Measurements from ENCODE around the gene GIN1.
A peak's percentile ranks its signal among the peaks of the same experiment; 100 is the strongest.
"Not testable (repeated sequence)": the region's sequence is repeated elsewhere in the genome, so short reads cannot be mapped to it uniquely, and the experiment has no call there.

Gene GIN1, protein sequence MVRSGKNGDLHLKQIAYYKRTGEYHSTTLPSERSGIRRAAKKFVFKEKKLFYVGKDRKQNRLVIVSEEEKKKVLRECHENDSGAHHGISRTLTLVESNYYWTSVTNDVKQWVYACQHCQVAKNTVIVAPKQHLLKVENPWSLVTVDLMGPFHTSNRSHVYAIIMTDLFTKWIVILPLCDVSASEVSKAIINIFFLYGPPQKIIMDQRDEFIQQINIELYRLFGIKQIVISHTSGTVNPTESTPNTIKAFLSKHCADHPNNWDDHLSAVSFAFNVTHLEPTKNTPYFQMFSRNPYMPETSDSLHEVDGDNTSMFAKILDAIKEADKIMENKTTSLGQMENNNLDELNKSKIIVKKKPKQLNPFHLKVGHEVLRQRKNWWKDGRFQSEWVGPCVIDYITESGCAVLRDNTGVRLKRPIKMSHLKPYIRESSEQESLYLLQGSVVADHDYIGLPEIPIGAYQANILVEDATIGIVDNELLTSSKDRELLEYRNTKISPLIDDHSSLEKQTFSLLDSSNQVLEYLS

DNA sequence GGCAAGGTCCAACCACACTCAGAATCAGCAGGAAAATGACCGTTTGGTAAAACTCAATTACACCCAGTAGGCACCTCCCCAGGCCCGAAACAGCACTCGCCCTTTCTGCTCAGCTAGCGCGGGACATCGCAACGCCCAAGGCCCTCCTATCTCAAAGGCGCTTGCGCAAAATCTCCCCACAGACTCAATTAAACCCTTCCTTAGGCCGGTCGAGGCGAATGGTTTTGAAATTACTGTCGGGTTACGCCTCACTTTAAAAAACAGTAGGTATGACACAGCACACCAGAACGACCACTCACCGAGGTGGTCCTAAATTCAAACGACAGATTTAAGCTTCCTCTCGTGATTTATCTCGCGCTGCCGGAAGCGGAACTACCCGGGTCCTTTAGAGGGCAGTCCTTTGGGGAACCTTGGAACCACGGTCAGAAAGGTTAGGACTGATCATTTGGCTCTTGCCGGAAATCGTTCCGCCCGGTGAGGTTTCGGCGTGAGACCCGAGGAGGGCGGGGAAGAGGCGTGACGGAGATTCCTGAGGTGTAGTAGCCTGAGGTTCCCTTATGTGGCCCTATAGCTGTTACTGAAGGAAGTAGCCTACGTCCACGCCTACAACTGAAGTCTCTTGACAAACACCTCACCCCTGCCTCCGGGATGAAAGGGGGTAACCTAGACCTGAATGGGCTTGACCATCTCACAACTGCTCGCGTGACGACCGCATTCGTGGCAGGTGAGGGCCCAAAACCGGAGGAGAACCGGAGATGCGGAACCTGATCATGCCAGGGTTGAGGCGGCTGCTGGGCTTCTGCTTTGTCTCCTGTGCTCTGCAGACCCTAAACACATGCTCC, at the start of gene GIN1, which contains the start of gene PPIP5K2:
GIN1 (minus strand) TSS at position 374 of the 842 bp plus-strand sequence. CDS start 11,431 bp downstream, outside the sequence.
PPIP5K2 (plus strand) TSS at position 537 of the 842 bp plus-strand sequence. CDS start 9,289 bp downstream, outside the sequence.
- peak within 1 kb of the TSS; percentile 99 for H3K27ac Mint-ChIP-seq
- H3K4me1 Mint-ChIP-seq (ENCODE audit: low read depth) = peaks cover 67% of the 10 kb centered on the region
- H3K4me3 Mint-ChIP-seq = peak within 1 kb of the TSS; percentile 98
- no peaks in the 10 kb centered on the region for H3K27me3 Mint-ChIP-seq
- H3K36me3 Mint-ChIP-seq = no peaks in the 10 kb centered on the region
- no peaks in the 10 kb centered on the region for H3K9me3 Mint-ChIP-seq (ENCODE audit: low read depth)

DNA sequence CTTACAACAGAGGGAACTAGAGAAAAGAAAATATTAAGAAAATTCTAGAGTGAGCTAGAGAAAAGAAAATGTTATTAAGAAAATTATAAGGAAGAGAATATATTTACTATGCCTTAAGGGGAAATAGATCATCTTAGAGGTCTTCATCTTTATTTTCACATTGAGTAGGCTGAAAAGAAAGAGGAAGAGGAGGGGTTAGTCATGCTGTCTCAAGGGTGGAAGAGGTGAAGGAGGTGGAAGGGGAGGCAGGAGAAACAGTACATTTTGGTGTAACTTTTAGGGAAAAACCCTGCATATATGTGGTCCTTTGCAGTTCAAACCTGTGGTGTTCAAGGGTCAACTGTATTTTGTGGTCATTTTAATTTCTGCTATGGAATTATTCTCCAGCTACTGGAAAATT, 46.8 kb upstream of the GIN1 start:
- Mint-ChIP-seq H3K27me3 (no peaks in the 10 kb centered on the region), H3K4me1 (ENCODE audit: low read depth) (no peaks in the 10 kb centered on the region), H3K9me3 (ENCODE audit: low read depth) (no peaks in the 10 kb centered on the region), H3K4me3 (no peak overlapping the region), H3K36me3 (peaks cover 19% of the 10 kb centered on the region), H3K27ac (no peak overlapping the region)

DNA sequence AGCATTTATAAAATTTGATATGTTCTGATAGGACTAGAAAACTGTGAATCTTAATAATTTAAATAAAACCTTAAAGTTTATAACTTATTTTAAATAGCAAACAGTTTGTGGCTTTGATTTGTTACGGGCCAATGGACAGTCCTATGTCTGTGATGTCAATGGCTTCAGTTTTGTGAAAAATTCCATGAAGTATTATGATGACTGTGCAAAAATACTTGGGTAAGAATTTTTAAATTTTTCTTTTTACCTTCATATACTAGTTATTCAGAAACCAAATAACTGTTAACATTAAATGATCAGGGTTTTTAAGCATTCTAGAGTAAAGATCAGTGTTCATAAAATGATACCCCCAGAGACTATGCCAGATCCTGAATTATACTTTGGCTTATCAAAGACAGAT, 31.2 kb upstream of the GIN1 start:
- peaks cover 6% of the 10 kb centered on the region for H3K36me3 Mint-ChIP-seq
- H3K4me3 Mint-ChIP-seq = no peak overlapping the region
- no peaks in the 10 kb centered on the region for H3K9me3 Mint-ChIP-seq (ENCODE audit: low read depth)
- H3K27me3 Mint-ChIP-seq = no peaks in the 10 kb centered on the region
- no peaks in the 10 kb centered on the region for H3K4me1 Mint-ChIP-seq (ENCODE audit: low read depth)
- no peak overlapping the region for H3K27ac Mint-ChIP-seq

DNA sequence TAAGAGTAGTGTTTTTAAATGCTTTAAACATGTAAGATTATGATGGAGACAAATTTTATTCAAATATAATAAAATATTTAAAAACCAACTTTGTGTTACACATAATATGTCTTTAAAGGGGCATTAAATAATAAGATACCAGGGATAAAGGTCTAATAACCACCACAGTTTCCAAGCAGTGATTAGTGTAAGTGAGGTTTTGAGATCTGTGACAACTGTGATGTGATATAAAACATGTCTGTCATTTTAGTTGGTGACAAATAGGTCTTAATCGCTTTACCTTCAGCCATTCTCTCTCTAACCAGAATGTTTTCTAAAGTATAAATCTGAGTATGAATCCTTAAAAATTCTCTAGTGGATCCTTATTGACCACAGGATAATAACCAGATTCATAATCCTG, 28.3 kb upstream of the GIN1 start:
- Mint-ChIP-seq H3K9me3 (ENCODE audit: low read depth) (no peaks in the 10 kb centered on the region), H3K27ac (no peak overlapping the region), H3K27me3 (no peaks in the 10 kb centered on the region), H3K4me3 (no peak overlapping the region), H3K4me1 (ENCODE audit: low read depth) (no peaks in the 10 kb centered on the region), H3K36me3 (peaks cover 5% of the 10 kb centered on the region)

DNA sequence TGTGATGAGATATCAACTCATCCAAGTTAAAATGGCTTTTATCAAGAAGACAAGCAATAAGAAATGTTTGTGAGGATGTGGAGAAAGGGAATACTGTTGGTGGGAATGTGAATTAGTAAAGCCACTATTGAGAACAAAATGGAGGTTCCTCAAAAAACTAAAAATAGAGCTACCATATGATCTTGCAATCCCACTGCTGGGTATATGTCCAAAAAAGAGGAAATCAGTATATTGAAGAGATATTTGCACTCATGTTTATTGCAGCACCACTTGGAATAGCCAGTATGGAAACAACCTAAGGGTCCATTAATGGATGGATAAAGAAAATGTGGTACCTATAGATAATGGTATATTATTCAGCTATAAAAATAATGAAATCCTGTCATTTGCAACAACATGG, 25.3 kb upstream of the GIN1 start:
- no peak overlapping the region for H3K4me3 Mint-ChIP-seq
- no peak overlapping the region for H3K27ac Mint-ChIP-seq

DNA sequence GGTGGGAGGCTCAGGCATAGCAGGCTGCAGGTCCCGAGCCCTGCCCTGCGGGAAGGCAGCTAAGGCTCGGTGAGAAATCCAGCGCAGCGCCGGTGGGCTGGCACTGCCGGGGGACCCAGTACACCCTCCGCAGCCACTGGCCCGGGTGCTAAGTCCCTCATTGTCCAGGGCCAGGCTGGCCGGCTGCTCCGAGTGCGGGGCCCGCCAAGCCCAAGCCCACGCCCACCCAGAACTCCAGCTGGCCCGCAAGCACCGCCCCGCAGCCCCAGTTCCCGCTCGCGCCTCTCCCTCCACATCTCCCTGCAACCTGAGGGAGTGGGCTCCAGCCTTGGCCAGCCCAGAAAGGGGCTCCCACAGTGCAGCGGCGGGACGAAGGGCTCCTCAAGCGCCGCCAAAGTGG, 22.2 kb upstream of the GIN1 start:
- not testable (repeated sequence) for H3K4me1 Mint-ChIP-seq (ENCODE audit: low read depth); H3K36me3 Mint-ChIP-seq; H3K4me3 Mint-ChIP-seq; H3K9me3 Mint-ChIP-seq (ENCODE audit: low read depth); H3K27me3 Mint-ChIP-seq; H3K27ac Mint-ChIP-seq

More for the DNA sequence above, 25.3 kb upstream of the GIN1 start:
- Mint-ChIP-seq H3K36me3 (peaks cover 5% of the 10 kb centered on the region), H3K27me3 (no peaks in the 10 kb centered on the region), H3K9me3 (ENCODE audit: low read depth) (no peaks in the 10 kb centered on the region), H3K4me1 (ENCODE audit: low read depth) (no peaks in the 10 kb centered on the region)

DNA sequence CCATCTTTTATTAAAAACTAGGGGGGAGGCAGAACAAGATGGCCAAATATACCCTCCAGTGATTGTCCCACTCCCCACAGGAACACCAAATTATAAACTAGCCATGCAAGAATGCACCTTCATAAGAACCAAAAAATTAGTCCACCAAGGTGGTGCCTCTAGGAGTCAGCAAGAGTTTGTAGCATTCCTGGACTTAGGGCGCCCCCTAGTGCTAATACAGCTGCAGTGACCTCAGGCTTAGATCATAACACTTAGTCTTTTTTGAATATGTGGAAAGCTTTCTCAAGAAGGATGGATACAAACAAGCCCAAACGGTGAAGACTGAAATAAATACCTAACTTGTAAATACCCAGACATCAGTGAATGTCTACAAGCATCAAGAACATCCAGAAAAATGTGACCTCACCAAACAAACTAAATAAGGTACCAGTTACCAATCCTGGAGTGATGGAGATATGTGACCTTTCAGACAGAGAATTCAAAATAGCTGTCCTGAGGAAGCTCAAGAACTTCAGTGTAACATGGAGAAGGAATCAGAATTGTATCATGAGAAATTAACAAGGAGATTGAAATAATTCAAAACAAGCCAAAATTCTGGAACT, 19.4 kb upstream of the GIN1 start:
- Mint-ChIP-seq H3K36me3 (peaks cover 9% of the 10 kb centered on the region), H3K4me1 (ENCODE audit: low read depth) (peaks cover 5% of the 10 kb centered on the region), H3K27ac (no peak overlapping the region), H3K4me3 (no peak overlapping the region), H3K27me3 (no peaks in the 10 kb centered on the region), H3K9me3 (ENCODE audit: low read depth) (no peaks in the 10 kb centered on the region)

DNA sequence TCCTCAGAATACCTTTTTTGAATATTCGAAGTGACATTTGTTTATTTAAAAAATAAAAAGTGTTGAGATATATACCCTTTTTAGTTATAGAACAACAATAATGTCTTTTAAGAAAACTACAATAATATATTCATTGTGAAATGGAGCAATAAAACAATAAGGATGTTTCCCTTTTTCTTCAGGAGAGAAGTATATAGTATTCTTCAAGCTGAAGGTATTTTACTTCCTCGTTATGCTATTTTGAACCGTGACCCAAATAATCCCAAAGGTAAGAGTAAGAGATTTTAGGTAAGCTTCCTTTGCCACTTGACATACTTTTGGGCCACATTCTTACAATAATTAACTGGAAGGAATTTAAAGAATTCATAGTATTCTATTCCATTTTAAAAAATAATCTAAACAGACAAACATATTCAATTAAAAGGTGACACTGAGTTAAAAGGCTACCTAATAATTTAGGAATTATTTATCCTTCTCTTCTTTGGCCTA, 18.3 kb upstream of the GIN1 start:
- H3K4me3 Mint-ChIP-seq = no peak overlapping the region
- H3K9me3 Mint-ChIP-seq (ENCODE audit: low read depth) = no peaks in the 10 kb centered on the region
- H3K4me1 Mint-ChIP-seq (ENCODE audit: low read depth) = peaks cover 10% of the 10 kb centered on the region
- peaks cover 8% of the 10 kb centered on the region for H3K36me3 Mint-ChIP-seq
- no peaks in the 10 kb centered on the region for H3K27me3 Mint-ChIP-seq
- H3K27ac Mint-ChIP-seq = no peak overlapping the region

DNA sequence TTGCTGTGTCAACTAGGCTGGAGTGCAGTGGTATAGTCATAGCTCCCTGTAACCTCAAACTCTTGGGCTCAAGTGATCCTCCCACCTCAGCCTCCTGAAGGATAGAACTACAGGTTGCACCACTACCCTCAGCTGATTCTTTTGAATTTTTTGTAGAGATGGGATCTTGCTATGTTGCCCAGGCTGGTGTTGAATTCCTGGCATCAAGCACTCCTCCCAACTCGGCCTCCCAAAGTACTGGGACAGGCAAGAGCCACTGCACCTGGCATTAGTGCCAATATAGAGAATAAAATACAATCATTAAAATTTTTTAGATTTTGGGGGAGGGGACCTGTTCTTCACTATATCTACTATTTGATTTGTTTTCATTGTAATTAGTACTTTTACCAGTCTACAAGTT, 15.5 kb upstream of the GIN1 start:
- peaks cover 7% of the 10 kb centered on the region for H3K36me3 Mint-ChIP-seq
- peaks cover 27% of the 10 kb centered on the region for H3K4me1 Mint-ChIP-seq (ENCODE audit: low read depth)
- H3K27me3 Mint-ChIP-seq = no peaks in the 10 kb centered on the region
- no peak overlapping the region for H3K4me3 Mint-ChIP-seq
- no peak overlapping the region for H3K27ac Mint-ChIP-seq
- no peaks in the 10 kb centered on the region for H3K9me3 Mint-ChIP-seq (ENCODE audit: low read depth)

DNA sequence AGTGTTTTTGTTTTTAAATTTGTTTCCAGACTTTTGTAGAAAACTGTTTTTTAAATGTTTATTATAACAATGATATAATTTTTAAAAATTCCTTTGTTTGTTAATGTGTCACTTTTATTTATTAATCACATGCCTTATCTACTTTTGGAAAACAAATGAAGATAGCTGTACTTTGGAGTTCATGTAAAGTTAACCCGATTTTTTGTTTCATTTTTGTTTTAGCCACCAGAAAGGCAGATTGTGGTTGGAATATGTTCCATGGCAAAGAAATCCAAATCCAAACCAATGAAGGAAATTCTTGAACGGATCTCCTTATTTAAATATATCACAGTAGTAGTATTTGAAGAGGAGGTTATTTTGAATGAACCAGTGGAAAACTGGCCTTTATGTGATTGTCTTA, 13.3 kb upstream of the GIN1 start:
- peaks cover 37% of the 10 kb centered on the region for H3K4me1 Mint-ChIP-seq (ENCODE audit: low read depth)
- no peaks in the 10 kb centered on the region for H3K9me3 Mint-ChIP-seq (ENCODE audit: low read depth)
- H3K27ac Mint-ChIP-seq = no peak overlapping the region

DNA sequence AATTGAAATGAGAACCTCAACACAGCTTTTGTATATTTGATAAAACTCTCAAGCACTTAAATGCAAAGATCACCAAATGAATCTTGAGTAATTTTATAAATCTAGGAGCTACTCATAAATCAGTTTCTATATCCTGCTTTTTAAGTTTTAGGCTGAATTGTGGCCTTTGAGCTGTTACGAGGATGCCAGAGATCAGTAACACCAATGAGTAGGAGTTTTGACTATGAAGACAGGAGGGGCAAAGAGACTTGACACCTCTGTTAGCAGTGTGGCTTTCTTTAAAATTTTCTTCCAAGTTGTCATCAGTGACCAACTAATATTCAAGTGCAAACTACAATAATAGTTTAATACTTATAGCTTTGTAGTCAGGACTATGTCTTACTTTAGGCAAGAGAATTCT, 12.7 kb upstream of the GIN1 start:
- Mint-ChIP-seq H3K27ac (peak overlapping the region; percentile 61), H3K27me3 (no peaks in the 10 kb centered on the region), H3K4me1 (ENCODE audit: low read depth) (peaks cover 40% of the 10 kb centered on the region), H3K36me3 (peaks cover 3% of the 10 kb centered on the region), H3K4me3 (peak overlapping the region; percentile 30), H3K9me3 (ENCODE audit: low read depth) (no peaks in the 10 kb centered on the region)

More for the DNA sequence above, 13.3 kb upstream of the GIN1 start:
- Mint-ChIP-seq H3K27me3 (no peaks in the 10 kb centered on the region), H3K4me3 (no peak overlapping the region), H3K36me3 (peaks cover 3% of the 10 kb centered on the region)

DNA sequence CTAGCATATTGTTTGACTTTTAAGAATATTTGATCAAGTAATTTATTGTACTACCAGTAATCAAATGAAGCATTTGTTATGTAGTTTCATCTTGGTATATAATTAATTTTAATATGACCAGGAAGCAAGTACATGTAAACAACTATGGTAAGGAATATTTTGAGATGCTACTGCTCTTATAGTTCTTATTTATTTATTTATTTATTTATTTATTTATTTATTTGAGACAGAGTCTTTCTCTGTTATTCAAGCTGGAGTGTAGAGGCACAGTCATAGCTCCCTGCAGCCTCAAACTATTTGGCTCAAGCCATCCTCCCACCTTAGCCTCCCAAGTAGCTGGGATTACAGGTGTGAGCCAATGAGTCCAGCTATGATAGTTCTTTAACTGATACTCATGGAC, 8.3 kb upstream of the GIN1 start:
- Mint-ChIP-seq H3K4me3 (no peak overlapping the region), H3K27me3 (no peaks in the 10 kb centered on the region), H3K27ac (no peak overlapping the region)

DNA sequence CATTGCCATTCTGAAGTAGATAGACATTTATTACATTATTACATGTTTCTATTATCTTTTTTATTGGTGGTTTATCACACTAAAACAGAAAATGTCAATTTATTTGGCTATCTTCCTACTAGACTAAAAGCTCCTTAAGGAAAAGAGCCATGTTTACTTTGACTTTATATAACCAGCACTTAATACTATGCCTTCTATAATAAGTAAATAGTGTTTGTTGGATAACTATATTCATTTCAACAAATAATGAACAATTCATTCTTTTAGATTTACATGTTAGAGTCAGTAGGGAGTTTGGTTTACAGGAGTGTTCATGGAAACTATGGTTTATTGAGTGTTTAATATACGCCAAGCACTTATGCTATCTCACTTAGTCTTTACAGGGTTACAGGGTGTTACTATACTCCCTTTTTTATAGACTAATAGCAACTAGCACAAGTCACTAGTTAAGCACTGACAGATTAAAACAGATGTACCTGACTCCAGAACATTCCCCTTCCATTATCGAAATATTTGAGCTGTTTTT, 7.4 kb upstream of the GIN1 start:
- no peaks in the 10 kb centered on the region for H3K27me3 Mint-ChIP-seq
- H3K9me3 Mint-ChIP-seq (ENCODE audit: low read depth) = no peaks in the 10 kb centered on the region
- H3K27ac Mint-ChIP-seq = no peak overlapping the region
- peaks cover 60% of the 10 kb centered on the region for H3K4me1 Mint-ChIP-seq (ENCODE audit: low read depth)
- H3K36me3 Mint-ChIP-seq = peaks cover 3% of the 10 kb centered on the region
- H3K4me3 Mint-ChIP-seq = no peak overlapping the region

More for the DNA sequence above, 8.3 kb upstream of the GIN1 start:
- no peaks in the 10 kb centered on the region for H3K9me3 Mint-ChIP-seq (ENCODE audit: low read depth)
- peaks cover 3% of the 10 kb centered on the region for H3K36me3 Mint-ChIP-seq
- peaks cover 58% of the 10 kb centered on the region for H3K4me1 Mint-ChIP-seq (ENCODE audit: low read depth)

DNA sequence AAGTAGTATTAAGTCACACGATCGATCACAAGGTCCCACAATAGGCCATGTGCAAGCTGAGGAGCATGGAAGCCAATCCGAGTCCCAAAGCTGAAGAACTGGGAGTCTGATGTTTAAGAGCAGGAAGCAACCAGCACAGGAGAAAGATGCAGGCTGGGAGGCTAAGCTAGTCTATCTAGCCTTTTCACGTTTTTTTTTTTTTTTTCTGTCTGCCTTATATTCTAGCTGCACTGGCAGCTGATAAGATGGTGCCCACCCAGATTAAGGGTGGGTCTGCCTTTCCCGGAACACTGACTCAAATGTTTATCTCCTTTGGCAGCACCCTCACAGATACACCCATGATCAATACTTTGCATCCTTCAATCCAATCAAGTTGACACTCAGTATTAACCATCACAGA, 6.6 kb upstream of the GIN1 start:
- H3K4me1 Mint-ChIP-seq (ENCODE audit: low read depth) = peaks cover 65% of the 10 kb centered on the region
- no peaks in the 10 kb centered on the region for H3K27me3 Mint-ChIP-seq
- no peak overlapping the region for H3K4me3 Mint-ChIP-seq
- H3K9me3 Mint-ChIP-seq (ENCODE audit: low read depth) = no peaks in the 10 kb centered on the region
- H3K27ac Mint-ChIP-seq = no peak overlapping the region
- peaks cover 3% of the 10 kb centered on the region for H3K36me3 Mint-ChIP-seq

All from activated naive CD8-positive, alpha-beta T cell (primary cell).